ENCODE measurements around the gene MUC2.

The MUC2 gene

GRCh38 chr11:1089738-1090599 lies 15.3 kb downstream of the MUC2 start:
- TF ChIP-seq CTCF (conservative IDR thresholded peaks at IDR 0.05; ENCODE audit: low read depth, low read length), result no peak
- DNase-seq (ENCODE audit: low read depth), result no peak

GRCh38 chr11:1090600-1091331 lies 16.1 kb downstream of the MUC2 start:
- DNase-seq (ENCODE audit: low read depth), result no peak
- no peak overlapping the region for H3K4me3 ChIP-seq (ENCODE audit: low read depth, low read length)
- no peak for TF ChIP-seq CTCF (conservative IDR thresholded peaks at IDR 0.05; ENCODE audit: low read depth, low read length)

More at GRCh38 chr11:1089738-1090599, 15.3 kb downstream of the MUC2 start:
- H3K4me3 ChIP-seq (ENCODE audit: low read depth, low read length), result no peak overlapping the region

GRCh38 chr11:1091332-1092083 lies 16.8 kb downstream of the MUC2 start:
- H3K4me3 ChIP-seq (ENCODE audit: low read depth, low read length), result no peak overlapping the region
- no peak for TF ChIP-seq CTCF (conservative IDR thresholded peaks at IDR 0.05; ENCODE audit: low read depth, low read length)
- no peak for DNase-seq (ENCODE audit: low read depth)

GRCh38 chr11:1092145-1092670 lies 17.5 kb downstream of the MUC2 start:
- no peak for TF ChIP-seq CTCF (conservative IDR thresholded peaks at IDR 0.05; ENCODE audit: low read depth, low read length)
- DNase-seq (ENCODE audit: low read depth), result no peak
- H3K4me3 ChIP-seq (ENCODE audit: low read depth, low read length), result no peak overlapping the region

GRCh38 chr11:1092919-1093318 lies 18.2 kb downstream of the MUC2 start:
- no peak for DNase-seq (ENCODE audit: low read depth)
- no peak for TF ChIP-seq CTCF (conservative IDR thresholded peaks at IDR 0.05; ENCODE audit: low read depth, low read length)
- H3K4me3 ChIP-seq (ENCODE audit: low read depth, low read length), result no peak overlapping the region

- no peak for TF ChIP-seq CTCF (conservative IDR thresholded peaks at IDR 0.05; ENCODE audit: low read depth, low read length)
- no peak overlapping the region for H3K4me3 ChIP-seq (ENCODE audit: low read depth, low read length)
- DNase-seq (ENCODE audit: low read depth), result no peak
These were observed 25.1 kb downstream of the MUC2 start for GRCh38 chr11:1099519-1100355.
